ENCODE measurements around the gene LIN7A.

Gene LIN7A

GRCh38 chr12:80925983-80926382 is 11.8 kb downstream of the LIN7A start:
- no peak for DNase-seq (ENCODE audit: insufficient read length, low spot score)
- no peak for TF ChIP-seq SPI1 (IDR thresholded peaks at IDR 0.05; ENCODE audit: low read depth, low read length)
- TF ChIP-seq PAX5 (IDR thresholded peaks at IDR 0.05; ENCODE audit: insufficient read depth, low read length, severe bottlenecking): no peak
- TF ChIP-seq TAF1 (IDR thresholded peaks at IDR 0.05; ENCODE audit: low read depth, low read length): no peak
- TF ChIP-seq POU2F2 (IDR thresholded peaks at IDR 0.05; ENCODE audit: low read depth, low read length): no peak
- no peak for TF ChIP-seq POLR2A (IDR thresholded peaks at IDR 0.05; ENCODE audit: low read depth, low read length)
- FAIRE-seq: no peak

GRCh38 chr12:80925237-80925636 is 12.5 kb downstream of the LIN7A start:
- TF ChIP-seq POLR2AphosphoS5 (IDR thresholded peaks at IDR 0.05; ENCODE audit: low read depth, low read length) (no peak), POU2F2 (IDR thresholded peaks at IDR 0.05; ENCODE audit: low read depth, low read length) (no peak), SPI1 (IDR thresholded peaks at IDR 0.05; ENCODE audit: low read depth, low read length) (no peak), POLR2A (IDR thresholded peaks at IDR 0.05; ENCODE audit: low read depth, low read length) (no peak), PAX5 (IDR thresholded peaks at IDR 0.05; ENCODE audit: insufficient read depth, low read length, severe bottlenecking) (no peak), TAF1 (IDR thresholded peaks at IDR 0.05; ENCODE audit: low read depth, low read length) (no peak)

GRCh38 chr12:80924437-80924836 is 13.3 kb downstream of the LIN7A start:
- DNase-seq (ENCODE audit: insufficient read length, low spot score): no peak
- FAIRE-seq: no peak
- TF ChIP-seq TAF1 (IDR thresholded peaks at IDR 0.05; ENCODE audit: low read depth, low read length): no peak
- TF ChIP-seq POLR2A (IDR thresholded peaks at IDR 0.05; ENCODE audit: low read depth, low read length): no peak
- no peak for TF ChIP-seq POU2F2 (IDR thresholded peaks at IDR 0.05; ENCODE audit: low read depth, low read length)
- TF ChIP-seq PAX5 (IDR thresholded peaks at IDR 0.05; ENCODE audit: insufficient read depth, low read length, severe bottlenecking): no peak
- TF ChIP-seq POLR2AphosphoS5 (IDR thresholded peaks at IDR 0.05; ENCODE audit: low read depth, low read length): no peak
- no peak for TF ChIP-seq SPI1 (IDR thresholded peaks at IDR 0.05; ENCODE audit: low read depth, low read length)

More at GRCh38 chr12:80925237-80925636, 12.5 kb downstream of the LIN7A start:
- DNase-seq (ENCODE audit: insufficient read length, low spot score): no peak
- no peak for FAIRE-seq

GRCh38 chr12:80920006-80920405 is 17.7 kb downstream of the LIN7A start:
- DNase-seq (ENCODE audit: insufficient read length, low spot score) (no peak), FAIRE-seq (no peak)
- TF ChIP-seq POU2F2 (IDR thresholded peaks at IDR 0.05; ENCODE audit: low read depth, low read length): no peak
- no peak for TF ChIP-seq POLR2AphosphoS5 (IDR thresholded peaks at IDR 0.05; ENCODE audit: low read depth, low read length)
- no peak for TF ChIP-seq POLR2A (IDR thresholded peaks at IDR 0.05; ENCODE audit: low read depth, low read length)
- TF ChIP-seq SPI1 (IDR thresholded peaks at IDR 0.05; ENCODE audit: low read depth, low read length): no peak
- TF ChIP-seq PAX5 (IDR thresholded peaks at IDR 0.05; ENCODE audit: insufficient read depth, low read length, severe bottlenecking): no peak
- TF ChIP-seq TAF1 (IDR thresholded peaks at IDR 0.05; ENCODE audit: low read depth, low read length): no peak

- FAIRE-seq (no peak), DNase-seq (ENCODE audit: insufficient read length, low spot score) (no peak)
- TF ChIP-seq PAX5 (IDR thresholded peaks at IDR 0.05; ENCODE audit: insufficient read depth, low read length, severe bottlenecking): no peak
- TF ChIP-seq POLR2A (IDR thresholded peaks at IDR 0.05; ENCODE audit: low read depth, low read length): no peak
- TF ChIP-seq POLR2AphosphoS5 (IDR thresholded peaks at IDR 0.05; ENCODE audit: low read depth, low read length): no peak
- no peak for TF ChIP-seq TAF1 (IDR thresholded peaks at IDR 0.05; ENCODE audit: low read depth, low read length)
- TF ChIP-seq SPI1 (IDR thresholded peaks at IDR 0.05; ENCODE audit: low read depth, low read length): no peak
- no peak for TF ChIP-seq POU2F2 (IDR thresholded peaks at IDR 0.05; ENCODE audit: low read depth, low read length)
Observed at GRCh38 chr12:80917651-80918050, 20.1 kb downstream of the LIN7A start.

- no peak for TF ChIP-seq POLR2A (IDR thresholded peaks at IDR 0.05; ENCODE audit: low read depth, low read length)
- TF ChIP-seq SPI1 (IDR thresholded peaks at IDR 0.05; ENCODE audit: low read depth, low read length): no peak
- TF ChIP-seq TAF1 (IDR thresholded peaks at IDR 0.05; ENCODE audit: low read depth, low read length): no peak
- TF ChIP-seq POLR2AphosphoS5 (IDR thresholded peaks at IDR 0.05; ENCODE audit: low read depth, low read length): no peak
- no peak for TF ChIP-seq PAX5 (IDR thresholded peaks at IDR 0.05; ENCODE audit: insufficient read depth, low read length, severe bottlenecking)
- no peak for TF ChIP-seq POU2F2 (IDR thresholded peaks at IDR 0.05; ENCODE audit: low read depth, low read length)
- FAIRE-seq: no peak
- no peak for DNase-seq (ENCODE audit: insufficient read length, low spot score)
Observed at GRCh38 chr12:80912901-80913770, 24.6 kb downstream of the LIN7A start.

GRCh38 chr12:80909370-80909769 is 28.4 kb downstream of the LIN7A start:
- no peak for DNase-seq (ENCODE audit: insufficient read length, low spot score)
- TF ChIP-seq POLR2AphosphoS5 (IDR thresholded peaks at IDR 0.05; ENCODE audit: low read depth, low read length) (no peak), TAF1 (IDR thresholded peaks at IDR 0.05; ENCODE audit: low read depth, low read length) (no peak), POU2F2 (IDR thresholded peaks at IDR 0.05; ENCODE audit: low read depth, low read length) (no peak), PAX5 (IDR thresholded peaks at IDR 0.05; ENCODE audit: insufficient read depth, low read length, severe bottlenecking) (no peak), SPI1 (IDR thresholded peaks at IDR 0.05; ENCODE audit: low read depth, low read length) (no peak), POLR2A (IDR thresholded peaks at IDR 0.05; ENCODE audit: low read depth, low read length) (no peak)
- no peak for FAIRE-seq

- no peak for DNase-seq (ENCODE audit: insufficient read length, low spot score)
- TF ChIP-seq POLR2A (IDR thresholded peaks at IDR 0.05; ENCODE audit: low read depth, low read length) (no peak), TAF1 (IDR thresholded peaks at IDR 0.05; ENCODE audit: low read depth, low read length) (no peak), PAX5 (IDR thresholded peaks at IDR 0.05; ENCODE audit: insufficient read depth, low read length, severe bottlenecking) (no peak)
- FAIRE-seq: no peak
Observed at GRCh38 chr12:80902711-80903110, 35.0 kb downstream of the LIN7A start.

GRCh38 chr12:80901661-80902060 is 36.1 kb downstream of the LIN7A start:
- FAIRE-seq: no peak
- TF ChIP-seq SPI1 (IDR thresholded peaks at IDR 0.05; ENCODE audit: low read depth, low read length) (no peak), POLR2A (IDR thresholded peaks at IDR 0.05; ENCODE audit: low read depth, low read length) (no peak), TAF1 (IDR thresholded peaks at IDR 0.05; ENCODE audit: low read depth, low read length) (no peak), PAX5 (IDR thresholded peaks at IDR 0.05; ENCODE audit: insufficient read depth, low read length, severe bottlenecking) (no peak), POLR2AphosphoS5 (IDR thresholded peaks at IDR 0.05; ENCODE audit: low read depth, low read length) (no peak), POU2F2 (IDR thresholded peaks at IDR 0.05; ENCODE audit: low read depth, low read length) (no peak)
- DNase-seq (ENCODE audit: insufficient read length, low spot score): no peak

Measured in GM12891 (cell line).